HG03558 (cell line): ENCODE data around the gene PCNX2.
"Not testable (repeated sequence)": the region's sequence is repeated elsewhere in the genome, so short reads cannot be mapped to it uniquely, and the experiment has no call there.

Source experiments
- ATAC-seq: cut with Tn5 transposase; IDR thresholded peaks from one replicate; pipeline ENCODE4 v1.9.1; 2021; ENCODE audit warnings: moderate number of reproducible peaks; ENCODE audit not compliant: unreplicated experiment; ENCODE audit errors: extremely low read depth

PCNX2 gene

DNA sequence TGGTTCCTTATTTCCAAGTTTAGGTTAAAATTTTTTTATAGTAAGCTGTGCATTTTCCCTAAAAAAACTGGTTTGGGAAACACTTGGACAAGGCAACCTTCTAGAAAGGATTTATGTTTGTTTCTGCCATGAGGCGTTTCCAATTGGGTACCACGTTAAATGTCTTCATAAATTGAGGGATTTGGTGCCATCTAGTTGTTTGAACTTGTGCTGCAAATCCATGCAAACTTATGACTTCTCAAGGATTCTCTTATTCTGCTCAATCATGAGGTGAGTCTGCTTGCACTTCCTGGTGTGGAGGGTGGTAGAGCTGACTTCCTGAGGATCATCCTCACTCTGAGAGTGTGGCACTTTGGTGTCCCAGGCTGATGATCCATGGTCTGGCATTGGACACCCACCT is 123.3 kb downstream of the PCNX2 start:
- ATAC-seq = no peak

DNA sequence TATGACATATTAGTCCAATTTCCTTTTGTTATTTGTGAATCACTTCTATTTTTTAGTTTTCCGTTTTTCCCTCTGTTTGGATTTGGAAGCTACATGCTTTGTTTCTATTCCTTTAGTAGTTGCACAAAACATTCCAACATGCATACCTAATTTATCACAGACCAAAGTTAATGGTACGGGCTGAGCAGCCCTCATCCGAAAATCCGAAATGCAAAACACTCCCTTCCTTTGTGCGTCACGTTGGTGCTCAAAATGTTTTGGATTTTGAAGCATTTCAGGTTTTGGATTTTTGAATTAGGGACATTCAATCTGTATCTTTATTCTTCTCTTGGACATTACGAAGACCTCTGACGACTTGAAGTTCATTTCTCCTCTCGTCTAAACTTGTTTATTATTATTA is 124.8 kb downstream of the PCNX2 start:
- ATAC-seq = no peak

- no peak for ATAC-seq
These were observed 127.1 kb downstream of the PCNX2 start for GRCh38 chr1:233168384-233168783.

GRCh38 chr1:233166896-233167295 is 128.6 kb downstream of the PCNX2 start:
- no peak for ATAC-seq

- no peak for ATAC-seq
These were observed 131.8 kb downstream of the PCNX2 start for GRCh38 chr1:233163696-233164095.

- ATAC-seq = no peak
These were observed 137.2 kb downstream of the PCNX2 start for GRCh38 chr1:233158322-233158721.

DNA sequence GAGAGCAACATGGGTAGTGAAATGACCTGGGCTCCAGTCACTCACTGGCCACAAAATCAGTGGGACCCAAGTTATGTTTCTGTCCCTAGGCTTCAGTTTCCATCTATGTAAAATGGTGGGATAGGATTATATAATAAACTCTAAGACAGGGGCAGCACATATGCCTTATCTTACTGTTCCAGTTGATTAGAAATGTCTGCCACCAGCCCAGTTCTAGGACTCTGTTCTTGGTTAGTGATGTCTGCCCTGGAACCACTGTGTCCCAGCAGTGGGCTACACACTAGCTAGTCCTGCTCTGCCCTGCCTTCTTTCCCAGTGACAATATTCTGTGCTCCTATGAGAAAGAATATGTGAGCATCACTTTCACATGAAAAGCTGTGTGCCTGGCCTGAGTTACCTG is 138.3 kb downstream of the PCNX2 start:
- no peak for ATAC-seq

GRCh38 chr1:233151861-233152260 is 143.7 kb downstream of the PCNX2 start:
- ATAC-seq = no peak

DNA sequence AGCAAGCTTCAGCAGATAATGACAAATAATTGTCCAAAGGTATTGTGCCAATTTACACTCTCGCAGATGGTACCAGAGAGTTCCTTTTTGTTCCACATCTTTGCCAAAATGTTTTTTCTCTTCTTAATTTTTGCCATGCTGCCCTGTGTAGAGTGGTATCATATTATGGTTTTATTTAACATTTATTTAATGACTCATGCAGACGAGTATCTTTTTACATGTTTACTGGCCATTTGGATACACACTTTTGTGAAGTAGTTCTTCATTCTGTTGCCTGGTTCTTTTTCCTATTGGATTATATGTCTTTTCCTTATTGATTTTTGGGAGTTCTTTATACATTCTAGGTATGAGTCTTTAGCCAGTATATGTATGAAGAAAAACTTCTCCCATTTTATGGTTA is 151.1 kb downstream of the PCNX2 start:
- no peak for ATAC-seq

DNA sequence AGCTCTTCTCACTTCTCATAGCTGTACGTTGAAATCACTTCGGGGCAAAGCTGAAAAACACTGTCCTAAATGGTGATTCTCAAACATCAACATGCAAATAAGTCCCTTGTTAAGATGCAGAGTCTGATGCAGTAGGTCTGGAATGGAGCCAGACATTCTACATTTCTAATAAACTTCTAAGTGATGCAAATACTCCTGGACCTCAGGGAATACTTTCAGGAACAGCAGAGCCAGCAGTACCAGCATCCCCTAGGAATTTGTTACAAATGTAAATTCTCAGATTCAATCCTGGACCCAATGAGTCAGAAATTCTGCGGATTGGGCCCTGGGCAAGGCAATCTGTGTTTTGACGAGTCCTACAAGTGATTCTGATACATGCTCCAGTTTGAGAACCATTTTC is 152.3 kb downstream of the PCNX2 start:
- ATAC-seq = no peak

DNA sequence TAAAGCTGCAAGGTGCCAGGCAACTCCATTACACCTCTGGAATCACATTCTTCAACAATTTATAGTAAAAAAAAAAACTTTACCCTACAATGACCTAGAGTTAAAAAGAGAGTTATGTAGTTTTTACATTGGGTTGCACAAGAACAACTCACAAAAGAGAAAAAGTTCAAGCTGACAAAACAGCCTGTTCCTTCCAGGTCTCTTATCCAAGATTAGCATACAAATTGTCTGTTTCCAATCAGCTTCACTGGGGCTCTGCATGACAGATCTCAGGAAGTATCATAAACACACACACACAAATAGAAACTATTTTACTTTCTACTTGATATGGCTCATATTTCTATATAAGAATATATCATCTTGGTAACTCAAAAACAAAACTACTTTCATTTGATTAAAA is 154.6 kb downstream of the PCNX2 start:
- ATAC-seq = no peak

DNA sequence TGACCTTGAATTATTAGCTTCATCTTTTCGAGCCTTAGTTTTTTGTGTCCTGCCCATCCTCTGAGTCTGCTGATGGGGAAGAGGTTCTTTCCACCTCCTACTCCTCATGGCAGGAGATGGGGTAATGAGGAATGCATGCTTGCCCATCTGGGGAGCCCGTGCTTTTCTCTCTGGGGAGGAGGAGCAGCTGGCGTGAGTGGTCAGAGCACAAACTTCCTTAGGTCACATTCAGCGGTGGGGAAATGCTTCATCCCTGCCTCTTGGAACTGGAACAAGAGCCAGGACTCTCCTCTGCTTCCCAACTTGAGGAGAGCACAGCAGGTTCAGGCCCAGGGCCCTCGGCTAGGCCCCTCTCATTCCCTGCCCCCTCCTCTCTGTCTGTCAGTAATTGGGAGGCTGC is 155.0 kb downstream of the PCNX2 start:
- ATAC-seq = no peak

- ATAC-seq = no peak
These were observed 156.5 kb downstream of the PCNX2 start for GRCh38 chr1:233138788-233139585.

DNA sequence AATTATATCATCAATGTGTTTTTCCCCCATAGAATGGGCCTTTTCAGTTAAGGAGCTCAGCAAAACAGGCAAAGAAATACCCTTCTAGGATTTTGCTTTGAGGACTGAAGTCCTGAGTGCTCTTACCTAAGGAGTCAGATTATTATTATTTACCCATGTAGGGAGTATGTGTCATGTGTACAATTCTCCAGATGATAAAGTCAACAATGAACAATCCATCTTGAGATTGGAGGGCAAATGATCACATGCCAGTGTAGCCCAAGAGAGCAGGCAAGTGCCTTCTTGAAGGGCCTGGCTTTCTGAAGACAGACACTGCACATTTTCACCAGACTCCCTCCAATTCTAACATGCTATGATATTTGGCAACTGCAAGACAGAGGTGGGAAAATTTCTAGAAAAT is 159.7 kb downstream of the PCNX2 start:
- no peak for ATAC-seq

DNA sequence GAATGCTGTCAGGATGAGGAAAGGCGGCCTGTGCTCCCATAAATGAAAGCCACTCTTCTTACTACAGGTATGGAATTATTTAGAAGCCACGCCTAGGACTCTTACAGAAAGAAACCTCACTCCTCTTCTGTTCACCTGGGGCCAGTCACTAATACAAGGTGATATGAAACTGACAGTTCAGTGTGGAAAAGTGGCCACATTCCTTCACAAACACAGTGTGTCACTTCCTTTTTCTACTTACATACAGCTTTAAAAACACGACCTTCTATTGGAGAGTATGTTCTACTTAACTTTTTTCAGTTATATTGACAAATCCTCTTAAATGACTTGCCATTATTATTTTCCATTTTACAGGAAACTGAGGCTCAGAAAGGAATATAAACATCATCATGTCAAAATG is 163.1 kb downstream of the PCNX2 start:
- no peak for ATAC-seq

DNA sequence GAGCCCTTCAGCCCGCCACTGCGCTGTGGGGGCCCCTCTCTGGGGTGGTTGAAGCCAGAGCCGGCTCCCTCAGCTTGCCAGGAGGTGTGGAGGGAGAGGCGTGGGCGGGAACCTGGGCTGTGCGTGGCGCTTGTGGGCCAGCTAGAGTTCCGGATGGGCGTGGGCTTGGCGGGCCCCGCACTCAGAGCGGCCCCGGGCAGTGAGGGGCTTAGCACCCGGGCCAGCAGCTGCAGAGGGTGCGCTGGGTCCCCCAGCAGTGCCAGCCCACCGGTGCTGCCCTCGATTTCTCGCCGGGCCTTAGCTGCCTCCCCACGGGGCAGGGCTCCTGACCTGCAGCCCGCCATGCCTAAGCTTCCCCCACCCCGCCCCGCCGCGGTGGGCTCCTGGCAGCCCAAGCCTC is 166.5 kb downstream of the PCNX2 start:
- not testable (repeated sequence) for ATAC-seq

- ATAC-seq = no peak
These were observed 168.4 kb downstream of the PCNX2 start for GRCh38 chr1:233127157-233127556.

GRCh38 chr1:233122779-233123178 is 172.7 kb downstream of the PCNX2 start:
- no peak for ATAC-seq

DNA sequence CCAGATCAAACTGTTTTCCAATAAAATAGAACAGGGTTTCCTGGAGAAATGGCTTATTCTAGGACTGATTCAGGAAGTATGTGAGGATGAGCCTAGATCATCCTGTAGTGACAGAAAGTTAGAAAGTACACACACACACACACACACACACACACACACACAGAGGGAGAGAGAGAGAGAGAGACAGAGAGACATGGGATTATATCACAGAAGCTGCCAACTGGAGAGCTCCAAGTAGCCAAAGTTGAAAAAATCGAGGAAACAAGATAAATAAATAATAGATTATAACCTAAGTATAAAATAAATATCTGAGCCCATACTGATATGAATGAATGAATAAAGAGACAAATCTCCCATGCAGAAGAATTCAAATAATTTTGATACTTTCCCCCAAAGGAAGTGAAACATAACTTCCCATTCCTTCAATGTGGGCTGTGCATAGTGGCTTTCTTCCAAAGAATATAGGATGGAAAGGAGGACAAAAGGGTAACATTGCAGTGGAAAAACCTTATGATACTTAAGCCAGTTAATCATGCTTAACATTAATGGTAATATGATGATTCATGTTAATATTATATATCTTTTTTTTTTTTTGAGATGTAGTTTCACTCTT is 173.5 kb downstream of the PCNX2 start:
- no peak for ATAC-seq

GRCh38 chr1:233114860-233115259 is 180.7 kb downstream of the PCNX2 start:
- no peak for ATAC-seq

- no peak for ATAC-seq
These were observed 181.4 kb downstream of the PCNX2 start for GRCh38 chr1:233114159-233114558.
